GM13976 (cell line): ENCODE data around the gene B4GALT6.

Experiments used
- DNase-seq: peaks from one replicate; pipeline ENCODE4 v3.0.0; 2012; ENCODE audit warnings: low spot score
- in situ Hi-C: fragments of 300-500 bp; cut with MboI; formaldehyde crosslinking; loops from one replicate; pipeline ENCODE4 v1.12.0; 2022; ENCODE audit warnings: low sequenced_read_pairs, mixed read lengths, inconsistent platforms; ENCODE audit not compliant: unreplicated experiment
- TF ChIP-seq, protein P1 (sequence below): IDR thresholded peaks from 2 replicates; pipeline ENCODE4 v1.5.1; 2012; ENCODE audit warnings: borderline replicate concordance, mild to moderate bottlenecking; ENCODE audit not compliant: insufficient read depth; ENCODE audit errors: extremely low read depth, missing control alignments, control extremely low read depth

The B4GALT6 gene

DNA sequence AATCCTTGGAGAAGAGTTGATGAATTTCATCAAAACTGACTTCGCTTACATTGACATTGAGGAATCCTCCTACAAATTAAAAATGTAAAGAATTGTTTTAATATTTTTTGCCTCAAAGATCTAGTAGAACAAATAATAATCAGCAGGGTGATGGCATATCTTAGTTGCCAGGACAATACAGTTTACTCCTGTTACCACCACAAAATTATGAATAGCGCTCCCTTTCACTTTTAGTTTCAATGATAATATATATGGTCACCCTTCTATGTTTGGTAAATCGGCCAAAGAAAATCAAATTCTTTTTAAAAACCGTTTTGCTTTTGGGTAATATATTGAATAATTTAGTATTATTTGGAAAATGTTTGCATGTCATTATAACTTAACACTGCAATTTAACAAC, 39.0 kb downstream of the B4GALT6 start:
- TF ChIP-seq, protein P1, sequence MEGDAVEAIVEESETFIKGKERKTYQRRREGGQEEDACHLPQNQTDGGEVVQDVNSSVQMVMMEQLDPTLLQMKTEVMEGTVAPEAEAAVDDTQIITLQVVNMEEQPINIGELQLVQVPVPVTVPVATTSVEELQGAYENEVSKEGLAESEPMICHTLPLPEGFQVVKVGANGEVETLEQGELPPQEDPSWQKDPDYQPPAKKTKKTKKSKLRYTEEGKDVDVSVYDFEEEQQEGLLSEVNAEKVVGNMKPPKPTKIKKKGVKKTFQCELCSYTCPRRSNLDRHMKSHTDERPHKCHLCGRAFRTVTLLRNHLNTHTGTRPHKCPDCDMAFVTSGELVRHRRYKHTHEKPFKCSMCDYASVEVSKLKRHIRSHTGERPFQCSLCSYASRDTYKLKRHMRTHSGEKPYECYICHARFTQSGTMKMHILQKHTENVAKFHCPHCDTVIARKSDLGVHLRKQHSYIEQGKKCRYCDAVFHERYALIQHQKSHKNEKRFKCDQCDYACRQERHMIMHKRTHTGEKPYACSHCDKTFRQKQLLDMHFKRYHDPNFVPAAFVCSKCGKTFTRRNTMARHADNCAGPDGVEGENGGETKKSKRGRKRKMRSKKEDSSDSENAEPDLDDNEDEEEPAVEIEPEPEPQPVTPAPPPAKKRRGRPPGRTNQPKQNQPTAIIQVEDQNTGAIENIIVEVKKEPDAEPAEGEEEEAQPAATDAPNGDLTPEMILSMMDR, result no peak
- DNase-seq, result no peak
- in situ Hi-C loops, result no loop called here

DNA sequence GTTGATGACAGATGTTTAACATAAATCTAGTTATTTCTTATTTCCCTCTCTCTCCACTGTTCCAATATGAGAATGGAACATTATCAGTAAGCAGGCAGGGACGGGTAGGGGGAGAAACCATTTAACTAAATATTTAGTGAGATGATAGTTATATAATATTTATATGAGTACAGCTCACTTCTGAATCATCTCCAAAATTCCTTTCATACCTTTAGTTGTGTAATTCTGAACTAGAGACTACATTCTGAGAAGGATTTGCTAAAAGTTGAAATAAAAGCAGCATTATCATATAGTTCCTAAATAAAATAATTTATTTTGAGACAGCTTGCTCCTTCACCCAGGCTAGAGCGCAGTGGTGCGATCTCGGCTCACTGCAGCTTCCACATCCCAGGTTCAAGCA, 41.4 kb downstream of the B4GALT6 start:
- in situ Hi-C loops, result no loop called here
- TF ChIP-seq, protein P1, result no peak
- no peak for DNase-seq

DNA sequence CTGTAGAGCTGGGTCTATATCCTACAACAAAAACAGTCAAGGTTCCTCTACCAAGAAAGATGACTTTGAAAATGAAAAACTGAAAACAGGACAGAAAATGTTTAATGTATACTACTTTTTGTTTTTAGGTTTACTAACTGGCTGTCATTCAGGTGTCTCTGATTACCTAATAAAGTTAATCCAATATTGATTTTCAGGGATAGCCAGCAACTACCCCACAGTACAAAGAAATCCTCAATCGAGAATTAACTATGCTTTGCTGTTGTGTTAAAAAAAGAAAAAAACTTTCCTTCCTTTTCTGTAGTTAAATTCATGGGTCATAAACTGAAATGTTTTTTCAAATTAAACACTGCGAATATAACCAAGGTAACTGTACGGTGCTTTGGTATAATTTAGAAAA, 46.9 kb downstream of the B4GALT6 start:
- TF ChIP-seq, protein P1, result no peak
- in situ Hi-C loops, result no loop called here
- no peak for DNase-seq

DNA sequence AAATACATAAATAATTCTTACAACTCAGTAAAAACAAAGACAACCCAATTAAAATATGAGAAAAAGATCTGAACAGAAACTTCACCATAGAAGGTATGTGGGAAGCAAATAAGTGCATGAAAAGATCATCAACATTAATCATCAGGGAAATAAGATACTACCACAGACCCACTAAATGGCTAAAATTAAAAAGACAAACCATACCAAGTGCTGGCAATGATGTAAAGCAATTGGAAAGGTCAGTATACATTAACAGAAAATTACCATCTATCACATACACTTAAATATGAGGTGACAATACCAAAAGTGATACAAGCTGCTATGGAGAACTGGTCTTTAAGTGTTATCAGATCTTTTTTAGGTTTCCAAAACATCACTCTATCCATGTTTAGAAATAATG, 48.0 kb downstream of the B4GALT6 start:
- DNase-seq, result no peak
- TF ChIP-seq, protein P1, result no peak
- in situ Hi-C loops, result no loop called here

DNA sequence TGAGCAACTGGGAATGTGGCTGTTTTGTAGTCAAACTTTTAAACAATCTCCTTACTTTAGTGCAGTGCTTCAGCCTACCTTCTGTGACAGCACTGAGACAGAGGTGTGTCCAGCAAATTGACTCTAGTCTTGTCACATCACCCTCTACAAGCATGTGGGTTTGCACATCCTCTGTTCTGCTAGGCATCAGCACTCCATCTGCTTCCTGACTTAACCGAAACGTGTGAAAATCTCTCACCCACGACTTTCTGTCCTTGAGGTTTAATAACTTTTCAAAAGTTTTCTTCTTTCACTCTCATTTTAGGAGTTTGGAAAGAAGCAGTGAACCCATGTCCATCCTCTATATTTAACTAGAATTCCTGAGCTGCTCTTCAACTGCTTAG, 50.1 kb downstream of the B4GALT6 start:
- TF ChIP-seq, protein P1, result no peak
- DNase-seq, result peak; percentile 63
- in situ Hi-C loops, result no loop called here

DNA sequence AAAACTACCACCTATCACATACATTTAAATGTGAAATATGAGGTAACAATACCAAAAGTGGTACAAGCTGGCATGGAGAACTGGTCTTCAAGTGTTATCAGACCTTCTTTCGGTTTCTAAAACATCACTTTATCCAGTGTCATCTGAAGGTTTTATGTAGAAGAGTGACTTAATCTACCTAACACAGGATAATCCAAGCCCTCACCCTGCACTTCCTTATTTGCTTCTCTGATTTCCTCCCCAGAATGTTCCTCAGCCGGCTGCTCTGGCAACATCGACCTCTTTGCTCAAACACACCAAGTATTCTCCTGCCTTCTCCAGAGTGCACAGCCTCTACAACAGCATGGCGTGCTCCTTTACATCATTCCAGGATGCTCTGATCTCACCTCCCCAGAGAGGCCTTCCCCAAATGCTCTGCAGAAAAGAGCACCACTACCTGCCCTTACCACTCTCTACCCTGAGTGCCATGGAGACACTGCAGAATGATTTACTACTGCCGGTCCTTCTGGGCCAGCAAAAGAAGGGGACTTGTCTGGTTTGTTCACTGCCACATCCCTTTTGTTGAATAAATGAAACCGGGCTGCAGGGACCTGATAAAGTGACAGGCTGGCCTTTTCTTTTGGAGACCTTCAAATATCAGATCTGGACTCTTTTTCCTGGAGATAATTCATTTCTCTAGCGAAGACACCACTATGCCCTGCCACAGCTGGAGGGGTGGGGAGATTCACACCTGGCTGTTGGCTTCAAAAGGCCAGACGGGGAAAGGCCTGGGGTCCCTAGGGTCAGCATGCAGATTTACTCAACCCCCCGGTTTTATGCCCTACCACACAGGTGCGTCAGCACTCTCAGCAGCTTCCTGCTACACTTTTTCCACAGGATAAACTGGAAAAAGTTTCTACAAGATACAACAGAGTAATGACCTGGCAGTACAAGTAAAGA, 50.7 kb downstream of the B4GALT6 start:
- in situ Hi-C loops, result no loop called here
- no peak for DNase-seq
- TF ChIP-seq, protein P1, result no peak
